Liver (tissue), 9 donors: ENCODE measurements around the gene SWT1. TPM values are rescaled to one million over a fixed set of nuclear protein-coding genes. Genes with fewer than 3 reads are reported as not detected.

ENCODE experiments used
- DNase-seq: peaks from one replicate; pipeline ENCODE4 v3.0.0-alpha.2; 2017; ENCODE audit warnings: low spot score
- H3K27ac ChIP-seq, 2 donors: one replicate each; pipeline ENCODE4 v1.7.0; 2013; ENCODE audit warnings: inconsistent platforms in 2 of 2, low read length in 2 of 2, control low read depth in 1 of 2, low read depth in 1 of 2, mild to moderate bottlenecking in 1 of 2
- H3K27me3 ChIP-seq, 4 donors: one replicate each; pipeline versions ENCODE4 v1.6.1 to v1.7.0; 2013; ENCODE audit warnings: low read length in 3 of 4, inconsistent platforms in 1 of 4, mild to moderate bottlenecking in 1 of 4, moderate library complexity in 1 of 4; ENCODE audit not compliant: control insufficient read depth in 4 of 4, insufficient read depth in 4 of 4
- H3K36me3 ChIP-seq, 4 donors: one replicate each; pipeline versions ENCODE4 v1.6.1 to v1.7.0; 2013; ENCODE audit warnings: low read length in 3 of 4, mild to moderate bottlenecking in 3 of 4, low read depth in 1 of 4, moderate library complexity in 1 of 4; ENCODE audit not compliant: control insufficient read depth in 4 of 4, insufficient read depth in 3 of 4
- H3K4me1 ChIP-seq, 4 donors: one replicate each; pipeline versions ENCODE4 v1.6.1 to v1.7.0; 2013; ENCODE audit warnings: low read length in 3 of 4, mild to moderate bottlenecking in 3 of 4, moderate library complexity in 1 of 4; ENCODE audit not compliant: control insufficient read depth in 4 of 4, insufficient read depth in 4 of 4
- H3K4me3 ChIP-seq, 3 donors: one replicate each; pipeline versions ENCODE4 v1.6.1 to v1.7.0; 2013; ENCODE audit warnings: low read length in 3 of 3, control low read depth in 1 of 3, low read depth in 1 of 3, mild to moderate bottlenecking in 1 of 3
- H3K9ac ChIP-seq, 2 donors: one replicate each; pipeline ENCODE4 v1.7.0; 2013; ENCODE audit warnings: low read length in 2 of 2, mild to moderate bottlenecking in 2 of 2, moderate library complexity in 2 of 2, control low read depth in 1 of 2, low read depth in 1 of 2
- H3K9me3 ChIP-seq, 4 donors: one replicate each; pipeline versions ENCODE4 v1.6.1 to v1.7.0; 2013; ENCODE audit warnings: low read length in 3 of 4; ENCODE audit not compliant: control insufficient read depth in 4 of 4
- ATF3 ChIP-seq: IDR thresholded peaks from 2 replicates; pipeline ENCODE4 v1.6.1; 2016; ENCODE audit warnings: antibody characterized with exemption
- CTCF ChIP-seq: fragments of 150-350 bp; IDR thresholded peaks from 2 replicates; pipeline ENCODE4 v1.5.1; 2017; ENCODE audit warnings: improper control_type of control experiment, low read depth, low read length; ENCODE audit not compliant: missing input control
- FOXA1 ChIP-seq: IDR thresholded peaks from 2 replicates; pipeline ENCODE4 v1.6.1; 2016; ENCODE audit warnings: antibody characterized with exemption
- FOXA2 ChIP-seq: IDR thresholded peaks from 2 replicates; pipeline ENCODE4 v1.6.1; 2016; ENCODE audit warnings: antibody characterized with exemption
- GABPA ChIP-seq, 2 donors: IDR thresholded peaks in 1 of 2; conservative IDR thresholded peaks in 1 of 2; 2 replicates each; pipeline ENCODE4 v1.6.1; 2016; ENCODE audit warnings: antibody characterized with exemption in 2 of 2, mild to moderate bottlenecking in 1 of 2, moderate library complexity in 1 of 2
- HNF4G ChIP-seq: IDR thresholded peaks from 2 replicates; pipeline ENCODE4 v1.6.1; 2016; ENCODE audit warnings: antibody characterized with exemption
- JUND ChIP-seq, 2 donors: IDR thresholded peaks; 2 replicates each; pipeline ENCODE4 v1.6.1; 2016; ENCODE audit warnings: antibody characterized with exemption in 2 of 2
- MAX ChIP-seq: IDR thresholded peaks from 2 replicates; pipeline ENCODE4 v1.6.1; 2016; ENCODE audit warnings: antibody characterized with exemption
- NR2F2 ChIP-seq: IDR thresholded peaks from 2 replicates; pipeline ENCODE4 v1.6.1; 2016; ENCODE audit warnings: antibody characterized with exemption
- REST ChIP-seq: IDR thresholded peaks from 2 replicates; pipeline ENCODE4 v1.6.1; 2016; ENCODE audit warnings: antibody characterized with exemption, mild to moderate bottlenecking
- SP1 ChIP-seq: IDR thresholded peaks from 2 replicates; pipeline ENCODE4 v1.6.1; 2018; ENCODE audit warnings: antibody characterized with exemption, mild to moderate bottlenecking
- TAF1 ChIP-seq: conservative IDR thresholded peaks from 2 replicates; pipeline ENCODE4 v1.6.1; 2016; ENCODE audit warnings: antibody characterized with exemption, mild to moderate bottlenecking
- YY1 ChIP-seq: IDR thresholded peaks from 2 replicates; pipeline ENCODE4 v1.6.1; 2016; ENCODE audit warnings: antibody characterized with exemption, mild to moderate bottlenecking
- ZBTB33 ChIP-seq: IDR thresholded peaks from 2 replicates; pipeline ENCODE4 v1.6.1; 2016; ENCODE audit warnings: antibody characterized with exemption
- WGBS: extraction: QIAGEN DNeasy Blood & Tissue Kit; methylation state at CpG from one replicate; pipeline ENCODE4 v1.1.7; 2013; 5-methylcytosine and 5-hydroxymethylcytosine counted together
- polyA plus RNA-seq, 2 donors: library from polyadenylated mRNA; stranded (reverse) in 1 of 2; unstranded in 1 of 2; fragments of 200-250 nt in 1 of 2; fragments of >200 nt in 1 of 2; fragmentation: Nextera tagmentation in 1 of 2; extraction: Ambion mirVana in 1 of 2; gene quantifications; one replicate each; pipeline versions ENCODE4 v1.2.1 to v1.2.3, GENCODE V29; 2013 to 2015
- total RNA-seq, 2 donors: library from RNA; depleted of rRNA; stranded (reverse); fragments of >200 nt; gene quantifications; one replicate each; pipeline ENCODE4 v1.2.3, GENCODE V29; 2014
- donor health status: healthy.
- donor health status: healthy.
- donor health status: healthy.
- donor health status: healthy.
- donor health status: healthy.

Gene SWT1
- total and polyA plus RNA-seq, 4 donors, result 0.99 to 7.8 (median 2.9) TPM

- no peak for TF ChIP-seq SP1
- no peak for TF ChIP-seq REST
- TF ChIP-seq CTCF, result no peak
- TF ChIP-seq MAX, result no peak
- no peak for TF ChIP-seq YY1
- TF ChIP-seq FOXA1, result no peak
- no peak for TF ChIP-seq ATF3
- no peak for TF ChIP-seq NR2F2
- no peak for TF ChIP-seq ZBTB33
- no peak for TF ChIP-seq JUND (IDR thresholded peaks at IDR 0.05)
- no peak for TF ChIP-seq HNF4G
- TF ChIP-seq GABPA (IDR thresholded peaks at IDR 0.05 in 1 of 2, conservative IDR thresholded peaks at IDR 0.05 in 1 of 2), result no peak
Observed at GRCh38 chr1:185244015-185244747, 87.2 kb downstream of the SWT1 start.

GRCh38 chr1:185245466-185245865 is 88.5 kb downstream of the SWT1 start:
- TF ChIP-seq GABPA (IDR thresholded peaks at IDR 0.05 in 1 of 2, conservative IDR thresholded peaks at IDR 0.05 in 1 of 2) (no peak), FOXA1 (no peak), YY1 (no peak), MAX (no peak), ATF3 (no peak), CTCF (no peak), TAF1 (no peak), FOXA2 (no peak), SP1 (no peak), HNF4G (no peak), REST (no peak)
- Histone ChIP-seq H3K4me1 (no peaks in the 10 kb centered on the region), H3K4me3 (no peak overlapping the region), H3K9ac (no peak overlapping the region), H3K27me3 (no peaks in the 10 kb centered on the region), H3K36me3 (no peaks in the 10 kb centered on the region), H3K9me3 (no peaks in the 10 kb centered on the region), H3K27ac (no peak overlapping the region)
- no peak for DNase-seq
- 92% methylated on average over 2 of the region's 2 CpGs for WGBS

More at GRCh38 chr1:185244015-185244747, 87.2 kb downstream of the SWT1 start:
- WGBS, result 92% methylated on average over 3 of the region's 3 CpGs
- no peak for DNase-seq
- Histone ChIP-seq H3K27me3 (no peaks in the 10 kb centered on the region), H3K4me3 (no peak overlapping the region), H3K9ac (no peak overlapping the region), H3K36me3 (no peaks in the 10 kb centered on the region), H3K27ac (no peak overlapping the region), H3K9me3 (no peaks in the 10 kb centered on the region), H3K4me1 (no peaks in the 10 kb centered on the region)
